ENCODE results near the gene ASPN.

DNA sequence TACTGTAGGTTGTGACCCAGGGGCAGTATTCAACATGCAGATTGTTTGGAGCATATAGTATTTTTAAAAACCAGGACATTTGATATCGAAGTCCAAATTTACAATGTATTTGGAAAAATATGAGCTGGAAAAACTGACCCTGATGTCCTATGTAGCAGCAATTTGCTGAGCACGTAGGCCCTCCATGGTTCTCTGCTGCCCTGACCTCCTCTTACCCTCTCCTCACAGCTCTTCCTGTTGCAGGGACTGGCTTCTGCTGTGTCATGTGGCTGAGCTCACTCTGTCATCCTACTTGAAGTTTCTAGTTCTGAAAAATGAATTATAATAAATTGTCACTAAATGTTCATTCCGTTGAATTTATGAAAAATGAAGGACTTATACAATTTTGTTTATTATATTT is 4.1 kb upstream of the ASPN start:
- TF ChIP-seq, protein P1, sequence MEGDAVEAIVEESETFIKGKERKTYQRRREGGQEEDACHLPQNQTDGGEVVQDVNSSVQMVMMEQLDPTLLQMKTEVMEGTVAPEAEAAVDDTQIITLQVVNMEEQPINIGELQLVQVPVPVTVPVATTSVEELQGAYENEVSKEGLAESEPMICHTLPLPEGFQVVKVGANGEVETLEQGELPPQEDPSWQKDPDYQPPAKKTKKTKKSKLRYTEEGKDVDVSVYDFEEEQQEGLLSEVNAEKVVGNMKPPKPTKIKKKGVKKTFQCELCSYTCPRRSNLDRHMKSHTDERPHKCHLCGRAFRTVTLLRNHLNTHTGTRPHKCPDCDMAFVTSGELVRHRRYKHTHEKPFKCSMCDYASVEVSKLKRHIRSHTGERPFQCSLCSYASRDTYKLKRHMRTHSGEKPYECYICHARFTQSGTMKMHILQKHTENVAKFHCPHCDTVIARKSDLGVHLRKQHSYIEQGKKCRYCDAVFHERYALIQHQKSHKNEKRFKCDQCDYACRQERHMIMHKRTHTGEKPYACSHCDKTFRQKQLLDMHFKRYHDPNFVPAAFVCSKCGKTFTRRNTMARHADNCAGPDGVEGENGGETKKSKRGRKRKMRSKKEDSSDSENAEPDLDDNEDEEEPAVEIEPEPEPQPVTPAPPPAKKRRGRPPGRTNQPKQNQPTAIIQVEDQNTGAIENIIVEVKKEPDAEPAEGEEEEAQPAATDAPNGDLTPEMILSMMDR (conservative IDR thresholded peaks at IDR 0.05 in 1 of 2, IDR thresholded peaks at IDR 0.05 in 1 of 2; ENCODE audit: extremely low read depth in 1 of 2, insufficient read depth in 1 of 2, low read depth in 1 of 2, low read length in 2 of 2): no peak
- TF ChIP-seq EZH2 (IDR thresholded peaks at IDR 0.05; ENCODE audit: borderline replicate concordance, low read length): no peak
